Body of pancreas (tissue), 4 donors: ENCODE measurements around the gene CIROP. TPM values are rescaled to one million over a fixed set of nuclear protein-coding genes. Genes with fewer than 3 reads are reported as not detected.

Source experiments
- ATAC-seq: fragments of 150-250 bp; one replicate; pipeline ENCODE4 v1.9.1; 2016
- DNase-seq, 4 donors: peaks; one replicate each; pipeline ENCODE4 v3.0.0-alpha.2; 2019
- H3K27ac ChIP-seq, 4 donors: fragments of 200-600 bp; sonication (generic); 1 replicate in 3 of 4; 2 replicates in 1 of 4; pipeline versions ENCODE4 v1.5.1 to v1.6.1; 2016 to 2019; ENCODE audit warnings: mild to moderate bottlenecking in 1 of 4, mixed read lengths in 1 of 4, moderate library complexity in 1 of 4
- H3K27me3 ChIP-seq, 2 donors: fragments of 200-600 bp; sonication (generic); one replicate each; pipeline ENCODE4 v1.6.0; 2016; ENCODE audit warnings: mild to moderate bottlenecking in 1 of 2
- H3K36me3 ChIP-seq, 2 donors: fragments of 200-600 bp; sonication (generic); replicated peaks in 1 of 2; 2 replicates each; pipeline ENCODE4 v1.5.1; 2016; ENCODE audit warnings: low read depth in 2 of 2; ENCODE audit not compliant: insufficient read depth in 1 of 2
- H3K4me1 ChIP-seq: fragments of 200-600 bp; sonication (generic); one replicate; pipeline ENCODE4 v1.6.0; 2016
- H3K4me3 ChIP-seq, 2 donors: fragments of 200-600 bp; sonication (generic); 1 replicate in 1 of 2; 2 replicates in 1 of 2; pipeline ENCODE4 v1.5.1; 2016 to 2019
- H3K9me3 ChIP-seq, 3 donors: fragments of 200-600 bp; sonication (generic); 1 replicate in 2 of 3; 2 replicates in 1 of 3; pipeline ENCODE4 v1.5.1; 2016
- POLR2A ChIP-seq, 3 donors: fragments of 450-650 bp; IDR thresholded peaks; one replicate each; pipeline ENCODE4 v1.6.1; 2016; ENCODE audit warnings: antibody characterized with exemption in 3 of 3, mild to moderate bottlenecking in 2 of 3
- WGBS, 2 donors: methylation state at CpG; one replicate each; pipeline ENCODE4 v1.1.5; 2017; 5-methylcytosine and 5-hydroxymethylcytosine counted together
- intact Hi-C: fragments of 100-400 bp; cut with DNase I; formaldehyde crosslinking; loops from one replicate; pipeline ENCODE4 v1.15.1; 2023
- total RNA-seq, 2 donors: library from RNA; depleted of rRNA; stranded (reverse); fragments of >200 nt; gene quantifications; one replicate each; pipeline ENCODE4 v1.1.0, GENCODE V29; 2016
- TF ChIP-seq, protein P1 (sequence below), 7 experiments: fragments of 450-650 bp in 4 of 7; fragments of 200-600 bp in 3 of 7; sonication (generic) in 3 of 7; IDR thresholded peaks; one replicate each; pipeline ENCODE4 v1.5.1; 2016 to 2019; ENCODE audit warnings: antibody characterized with exemption in 7 of 7

CIROP gene
- total RNA-seq, 2 donors from 2014 or later: not detected

- H3K4me1 ChIP-seq: no peaks in the 10 kb centered on the region
- H3K9me3 ChIP-seq: no peaks in the 10 kb centered on the region
- H3K36me3 ChIP-seq: no peaks in the 10 kb centered on the region
- no peak overlapping the region for H3K27ac ChIP-seq
- no peak for DNase-seq
- no peaks in the 10 kb centered on the region for H3K27me3 ChIP-seq
- H3K4me3 ChIP-seq: no peak overlapping the region
- ATAC-seq: no peak
- TF ChIP-seq POLR2A (IDR thresholded peaks at IDR 0.05): no peak
- TF ChIP-seq, protein P1, sequence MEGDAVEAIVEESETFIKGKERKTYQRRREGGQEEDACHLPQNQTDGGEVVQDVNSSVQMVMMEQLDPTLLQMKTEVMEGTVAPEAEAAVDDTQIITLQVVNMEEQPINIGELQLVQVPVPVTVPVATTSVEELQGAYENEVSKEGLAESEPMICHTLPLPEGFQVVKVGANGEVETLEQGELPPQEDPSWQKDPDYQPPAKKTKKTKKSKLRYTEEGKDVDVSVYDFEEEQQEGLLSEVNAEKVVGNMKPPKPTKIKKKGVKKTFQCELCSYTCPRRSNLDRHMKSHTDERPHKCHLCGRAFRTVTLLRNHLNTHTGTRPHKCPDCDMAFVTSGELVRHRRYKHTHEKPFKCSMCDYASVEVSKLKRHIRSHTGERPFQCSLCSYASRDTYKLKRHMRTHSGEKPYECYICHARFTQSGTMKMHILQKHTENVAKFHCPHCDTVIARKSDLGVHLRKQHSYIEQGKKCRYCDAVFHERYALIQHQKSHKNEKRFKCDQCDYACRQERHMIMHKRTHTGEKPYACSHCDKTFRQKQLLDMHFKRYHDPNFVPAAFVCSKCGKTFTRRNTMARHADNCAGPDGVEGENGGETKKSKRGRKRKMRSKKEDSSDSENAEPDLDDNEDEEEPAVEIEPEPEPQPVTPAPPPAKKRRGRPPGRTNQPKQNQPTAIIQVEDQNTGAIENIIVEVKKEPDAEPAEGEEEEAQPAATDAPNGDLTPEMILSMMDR (IDR thresholded peaks at IDR 0.05): no peak
- intact Hi-C loops: no loop called here
Measured at GRCh38 chr14:23106747-23107045, 1.9 kb upstream of the CIROP start.

GRCh38 chr14:23105348-23105824 lies 597 bp upstream of the CIROP start:
- ATAC-seq (no peak), DNase-seq (no peak)
- no peak overlapping the region for H3K27ac ChIP-seq
- H3K4me1 ChIP-seq: no peaks in the 10 kb centered on the region
- TF ChIP-seq, protein P1 (IDR thresholded peaks at IDR 0.05): no peak
- no peak for TF ChIP-seq POLR2A (IDR thresholded peaks at IDR 0.05)
- H3K36me3 ChIP-seq: no peaks in the 10 kb centered on the region
- no peaks in the 10 kb centered on the region for H3K9me3 ChIP-seq
- no peaks in the 10 kb centered on the region for H3K27me3 ChIP-seq
- H3K4me3 ChIP-seq: no peak overlapping the region
- intact Hi-C loops: no loop called here
- WGBS, 2 donors: 69 to 77% methylated on average over 4 of the region's 4 CpGs

DNA sequence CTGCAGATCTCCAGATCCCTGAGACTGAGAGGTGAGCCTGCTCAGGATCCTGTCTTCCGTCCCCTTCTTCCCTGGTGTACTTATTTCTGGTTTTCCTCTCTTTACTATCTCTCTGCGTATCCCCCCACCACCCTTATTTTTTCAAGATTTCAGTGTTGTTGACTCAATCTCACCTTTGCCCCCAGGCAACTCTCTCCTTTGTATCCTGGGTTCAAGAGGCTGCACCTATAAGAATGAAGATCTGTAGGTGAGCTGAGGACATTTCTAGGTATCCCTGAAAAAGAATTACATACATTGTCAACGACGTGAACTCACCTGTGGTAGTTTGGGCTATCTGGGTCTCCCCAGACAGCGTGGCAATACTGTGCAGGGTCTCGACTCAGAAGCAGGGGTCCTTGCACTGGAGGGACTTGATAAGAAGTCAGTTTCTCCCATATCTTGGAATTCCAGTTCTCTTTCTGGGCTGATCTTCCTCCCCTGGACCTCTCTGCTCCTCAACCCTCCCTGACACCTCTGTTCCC lies 659 bp downstream of the CIROP start:
- intact Hi-C loops: no loop called here
- Histone ChIP-seq H3K27me3 (no peaks in the 10 kb centered on the region), H3K4me1 (peaks cover 8% of the 10 kb centered on the region), H3K27ac (no peak overlapping the region), H3K4me3 (no peak overlapping the region), H3K36me3 (no peaks in the 10 kb centered on the region), H3K9me3 (no peaks in the 10 kb centered on the region)
- DNase-seq: no peak
- TF ChIP-seq, protein P1 (IDR thresholded peaks at IDR 0.05): no peak
- TF ChIP-seq POLR2A (IDR thresholded peaks at IDR 0.05): no peak
- 65 to 69% methylated on average over 6 of the region's 6 CpGs for WGBS, 2 donors
- no peak for ATAC-seq

DNA sequence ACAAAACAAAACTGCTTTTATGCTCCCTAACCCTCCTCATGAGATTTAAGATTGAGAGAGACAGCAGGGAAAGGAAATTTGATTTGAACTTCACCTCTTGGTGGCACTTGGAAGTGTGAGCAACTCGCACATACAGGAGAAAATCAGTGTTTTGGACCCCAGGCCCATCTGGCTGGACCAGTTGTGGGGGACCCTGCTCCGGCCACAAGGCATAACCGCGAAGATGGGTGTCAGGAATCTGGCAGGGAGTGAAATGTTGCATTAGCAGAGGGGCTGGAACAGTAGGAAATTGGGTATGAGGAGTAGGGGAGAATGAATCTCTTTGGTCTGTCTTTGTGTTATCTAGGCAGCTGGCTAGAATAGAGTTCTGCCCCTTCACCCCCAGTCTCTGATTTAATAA lies 1.2 kb downstream of the CIROP start:
- WGBS, 2 donors: 71 to 81% methylated on average over 4 of the region's 4 CpGs
- no peak for ATAC-seq
- H3K27ac ChIP-seq: no peak overlapping the region
- no peak overlapping the region for H3K4me3 ChIP-seq
- no peak for DNase-seq
- H3K9me3 ChIP-seq: no peaks in the 10 kb centered on the region
- H3K27me3 ChIP-seq: no peaks in the 10 kb centered on the region
- H3K36me3 ChIP-seq: no peaks in the 10 kb centered on the region
- TF ChIP-seq, protein P1 (IDR thresholded peaks at IDR 0.05): no peak
- no peak for TF ChIP-seq POLR2A (IDR thresholded peaks at IDR 0.05)
- H3K4me1 ChIP-seq: peaks cover 14% of the 10 kb centered on the region
- intact Hi-C loops: no loop called here

DNA sequence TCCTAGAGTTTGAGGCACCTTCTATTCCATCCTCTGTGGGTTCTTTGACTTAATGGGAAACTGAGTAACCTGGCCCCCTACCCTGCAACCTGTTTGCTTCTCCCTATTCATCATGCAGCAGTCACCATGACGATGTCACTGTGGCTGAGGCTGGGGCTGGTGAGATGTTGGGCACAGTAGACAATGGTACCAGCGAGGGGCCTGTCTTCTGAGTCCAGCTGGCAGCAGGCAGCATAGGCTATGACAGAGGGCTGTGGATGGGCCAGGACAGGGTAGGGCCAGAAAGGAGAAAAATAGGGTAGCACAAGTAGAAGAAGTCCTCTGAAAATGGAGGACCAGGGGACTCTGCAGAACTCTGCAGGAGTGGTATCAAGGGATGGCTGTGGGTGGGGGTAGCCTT lies 2.0 kb downstream of the CIROP start:
- ATAC-seq: no peak
- intact Hi-C loops: no loop called here
- H3K27me3 ChIP-seq: no peaks in the 10 kb centered on the region

More for the DNA sequence above, 2.0 kb downstream of the CIROP start:
- DNase-seq: no peak
- Histone ChIP-seq H3K4me3 (no peak overlapping the region), H3K27ac (no peak overlapping the region), H3K9me3 (no peaks in the 10 kb centered on the region), H3K4me1 (peaks cover 22% of the 10 kb centered on the region), H3K36me3 (no peaks in the 10 kb centered on the region)
- no peak for TF ChIP-seq POLR2A (IDR thresholded peaks at IDR 0.05)
- TF ChIP-seq, protein P1 (IDR thresholded peaks at IDR 0.05): no peak
- WGBS, 2 donors: 80 to 86% methylated on average over 2 of the region's 2 CpGs
